ENCODE measurements around the gene BLZF1.
"Not testable (repeated sequence)": the region's sequence is repeated elsewhere in the genome, so short reads cannot be mapped to it uniquely, and the experiment has no call there.

Gene BLZF1

GRCh38 chr1:169329383-169329782 lies 38.6 kb upstream of the BLZF1 start:
- Histone ChIP-seq H3K27me3 (no peaks in the 10 kb centered on the region), H3K9ac (no peak overlapping the region), H3K36me3 (no peaks in the 10 kb centered on the region), H3K4me2 (no peak overlapping the region), H3K27ac (no peak overlapping the region), H3K4me1 (peaks cover 0 to 14% (median 3%) of the 10 kb centered on the region in 10 experiments; a peak in 7 of 20 replicates), H3K9me3 (replicated peaks in 1 of 11) (peaks cover 8 to 32% (median 20%) of the 10 kb centered on the region in 11 experiments; a peak in 20 of 22 replicates), H3K4me3 (no peak overlapping the region), H4K20me1 (no peaks in the 10 kb centered on the region)
- TF ChIP-seq Cebpa-rat (IDR thresholded peaks at IDR 0.05), result no peak

- peaks cover 11 to 32% (median 22%) of the 10 kb centered on the region in 11 experiments; a peak in 20 of 22 replicates for H3K9me3 ChIP-seq (replicated peaks in 1 of 11)
- peaks cover 0 to 3% (median 0%) of the 10 kb centered on the region in 11 experiments; a peak in 2 of 22 replicates for H3K36me3 ChIP-seq
- H3K4me3 ChIP-seq, result no peak overlapping the region
- no peak overlapping the region for H3K4me2 ChIP-seq
- H3K27me3 ChIP-seq, result no peaks in the 10 kb centered on the region
- TF ChIP-seq Cebpa-rat (IDR thresholded peaks at IDR 0.05), result no peak
- no peak overlapping the region for H3K9ac ChIP-seq
- H3K27ac ChIP-seq, result no peak overlapping the region
- H3K4me1 ChIP-seq, result peaks cover 0 to 14% (median 3%) of the 10 kb centered on the region in 10 experiments; a peak in 7 of 20 replicates
- H4K20me1 ChIP-seq, result no peaks in the 10 kb centered on the region
These were observed 37.1 kb upstream of the BLZF1 start for GRCh38 chr1:169330927-169331326.

GRCh38 chr1:169334727-169335126 lies 33.3 kb upstream of the BLZF1 start:
- not testable (repeated sequence) for H3K27me3 ChIP-seq, H3K4me2 ChIP-seq, H3K4me3 ChIP-seq, H3K9ac ChIP-seq, H3K27ac ChIP-seq, H3K4me1 ChIP-seq, H4K20me1 ChIP-seq, H3K36me3 ChIP-seq
- peaks cover 16 to 34% (median 26%) of the 10 kb centered on the region in 11 experiments; a peak in 21 of 22 replicates for H3K9me3 ChIP-seq (replicated peaks in 1 of 11)

- not testable (repeated sequence) for H4K20me1 ChIP-seq, H3K4me2 ChIP-seq, H3K9ac ChIP-seq, H3K27me3 ChIP-seq, H3K4me1 ChIP-seq, H3K27ac ChIP-seq, H3K4me3 ChIP-seq
- H3K36me3 ChIP-seq, result peaks cover 0 to 12% (median 7%) of the 10 kb centered on the region in 11 experiments; a peak in 9 of 22 replicates
- H3K9me3 ChIP-seq (replicated peaks in 1 of 11), result peaks cover 15 to 40% (median 24%) of the 10 kb centered on the region in 11 experiments; a peak in 21 of 22 replicates
These were observed 30.9 kb upstream of the BLZF1 start for GRCh38 chr1:169336947-169337715.

- no peak for TF ChIP-seq Cebpa-rat (IDR thresholded peaks at IDR 0.05)
- Histone ChIP-seq H3K36me3 (peaks cover 0 to 12% (median 7%) of the 10 kb centered on the region in 11 experiments; a peak in 9 of 22 replicates), H3K27me3 (no peaks in the 10 kb centered on the region), H3K4me3 (no peak overlapping the region), H3K27ac (no peak overlapping the region), H4K20me1 (no peaks in the 10 kb centered on the region), H3K9ac (no peak overlapping the region), H3K4me1 (peaks cover 0 to 8% (median 0%) of the 10 kb centered on the region in 10 experiments; a peak in 3 of 20 replicates), H3K9me3 (replicated peaks in 1 of 11) (peaks cover 15 to 41% (median 24%) of the 10 kb centered on the region in 11 experiments; a peak in 21 of 22 replicates), H3K4me2 (no peak overlapping the region)
These were observed 29.4 kb upstream of the BLZF1 start for GRCh38 chr1:169338617-169339016.

- Histone ChIP-seq H3K9me3 (replicated peaks in 1 of 11) (peaks cover 15 to 41% (median 24%) of the 10 kb centered on the region in 11 experiments; a peak in 21 of 22 replicates), H3K27ac (no peak overlapping the region), H3K27me3 (no peaks in the 10 kb centered on the region), H3K9ac (no peak overlapping the region), H3K36me3 (peaks cover 0 to 12% (median 7%) of the 10 kb centered on the region in 11 experiments; a peak in 9 of 22 replicates), H3K4me1 (peaks cover 0 to 8% (median 0%) of the 10 kb centered on the region in 10 experiments; a peak in 3 of 20 replicates), H3K4me3 (no peak overlapping the region), H4K20me1 (no peaks in the 10 kb centered on the region), H3K4me2 (no peak overlapping the region)
- TF ChIP-seq Cebpa-rat (IDR thresholded peaks at IDR 0.05), result no peak
These were observed 28.2 kb upstream of the BLZF1 start for GRCh38 chr1:169339773-169340172.

- Histone ChIP-seq H3K27ac (no peak overlapping the region), H3K9ac (no peak overlapping the region), H4K20me1 (no peaks in the 10 kb centered on the region), H3K27me3 (no peaks in the 10 kb centered on the region), H3K4me3 (no peak overlapping the region), H3K4me2 (peak overlapping the region in 2 of 11 experiments; percentile 21 to 23; a peak in 2 of 22 replicates), H3K9me3 (replicated peaks in 1 of 11) (peaks cover 15 to 35% (median 24%) of the 10 kb centered on the region in 11 experiments; a peak in 21 of 22 replicates), H3K36me3 (peaks cover 0 to 11% (median 7%) of the 10 kb centered on the region in 11 experiments; a peak in 9 of 22 replicates), H3K4me1 (peaks cover 0 to 8% (median 0%) of the 10 kb centered on the region in 10 experiments; a peak in 3 of 20 replicates)
- no peak for TF ChIP-seq Cebpa-rat (IDR thresholded peaks at IDR 0.05)
These were observed 27.1 kb upstream of the BLZF1 start for GRCh38 chr1:169340882-169341281.

GRCh38 chr1:169342096-169342495 lies 25.9 kb upstream of the BLZF1 start:
- not testable (repeated sequence) for H3K9ac ChIP-seq, H3K4me2 ChIP-seq, H3K4me1 ChIP-seq, H4K20me1 ChIP-seq, H3K27me3 ChIP-seq, H3K27ac ChIP-seq, H3K4me3 ChIP-seq
- peaks cover 13 to 32% (median 20%) of the 10 kb centered on the region in 11 experiments; a peak in 20 of 22 replicates for H3K9me3 ChIP-seq (replicated peaks in 1 of 11)
- H3K36me3 ChIP-seq, result peaks cover 0 to 11% (median 7%) of the 10 kb centered on the region in 11 experiments; a peak in 8 of 22 replicates

GRCh38 chr1:169345511-169345910 lies 22.5 kb upstream of the BLZF1 start:
- TF ChIP-seq Cebpa-rat (IDR thresholded peaks at IDR 0.05), result no peak
- H3K4me1 ChIP-seq, result peaks cover 0 to 8% (median 4%) of the 10 kb centered on the region in 10 experiments; a peak in 10 of 20 replicates
- no peak overlapping the region for H3K9ac ChIP-seq
- H3K36me3 ChIP-seq, result peaks cover 0 to 11% (median 7%) of the 10 kb centered on the region in 11 experiments; a peak in 7 of 22 replicates
- H3K4me3 ChIP-seq, result no peak overlapping the region
- no peaks in the 10 kb centered on the region for H3K27me3 ChIP-seq
- H4K20me1 ChIP-seq, result no peaks in the 10 kb centered on the region
- no peak overlapping the region for H3K27ac ChIP-seq
- peaks cover 3 to 16% (median 13%) of the 10 kb centered on the region in 11 experiments; a peak in 20 of 22 replicates for H3K9me3 ChIP-seq (replicated peaks in 1 of 11)
- H3K4me2 ChIP-seq, result no peak overlapping the region

Measured in BLaER1 treated with 17β-estradiol and CSF1 and Interleukin-3, amounts not matched to agents 10 nM and 100 nM (cell line).